GM18861 (cell line): Measurements from ENCODE around the gene NQO2.
A peak's percentile ranks its signal among the peaks of the same experiment; 100 is the strongest.

Experiments
- ATAC-seq: cut with Tn5 transposase; IDR thresholded peaks from one replicate; pipeline ENCODE4 v1.9.1; 2021; ENCODE audit not compliant: unreplicated experiment

Gene NQO2, protein sequence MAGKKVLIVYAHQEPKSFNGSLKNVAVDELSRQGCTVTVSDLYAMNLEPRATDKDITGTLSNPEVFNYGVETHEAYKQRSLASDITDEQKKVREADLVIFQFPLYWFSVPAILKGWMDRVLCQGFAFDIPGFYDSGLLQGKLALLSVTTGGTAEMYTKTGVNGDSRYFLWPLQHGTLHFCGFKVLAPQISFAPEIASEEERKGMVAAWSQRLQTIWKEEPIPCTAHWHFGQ

GRCh38 chr6:2999618-3000557 lies at the start of gene NQO2:
Gene NQO2 (plus strand): TSS chr6:2999894. CDS start chr6:3006553, 6,659 bp downstream.
- ATAC-seq = peak; percentile 53

DNA sequence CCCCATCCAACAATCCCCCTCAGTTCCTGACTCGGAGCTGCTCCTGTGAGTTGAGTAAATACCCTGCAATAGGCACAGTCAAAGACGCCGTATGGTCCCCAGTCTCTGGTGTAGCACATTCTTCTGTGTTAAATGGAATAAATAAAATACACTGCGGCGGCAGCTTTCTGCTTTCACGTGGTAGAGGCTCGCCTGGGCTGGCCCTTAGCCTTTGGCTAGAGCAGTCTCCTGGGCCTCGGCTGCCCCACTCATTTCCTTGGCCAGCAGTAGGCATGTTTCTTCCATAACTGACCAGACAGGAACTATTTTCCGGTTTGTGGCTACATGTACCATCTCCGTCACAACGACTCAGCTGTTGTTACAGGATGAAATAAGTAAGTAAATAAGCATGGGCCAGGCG lies 49.0 kb upstream of the NQO2 start:
- ATAC-seq = no peak

GRCh38 chr6:2951728-2952127 lies 48.0 kb upstream of the NQO2 start:
- no peak for ATAC-seq

- ATAC-seq = peak; percentile 84
Measured at GRCh38 chr6:2952557-2953095, 47.1 kb upstream of the NQO2 start.

DNA sequence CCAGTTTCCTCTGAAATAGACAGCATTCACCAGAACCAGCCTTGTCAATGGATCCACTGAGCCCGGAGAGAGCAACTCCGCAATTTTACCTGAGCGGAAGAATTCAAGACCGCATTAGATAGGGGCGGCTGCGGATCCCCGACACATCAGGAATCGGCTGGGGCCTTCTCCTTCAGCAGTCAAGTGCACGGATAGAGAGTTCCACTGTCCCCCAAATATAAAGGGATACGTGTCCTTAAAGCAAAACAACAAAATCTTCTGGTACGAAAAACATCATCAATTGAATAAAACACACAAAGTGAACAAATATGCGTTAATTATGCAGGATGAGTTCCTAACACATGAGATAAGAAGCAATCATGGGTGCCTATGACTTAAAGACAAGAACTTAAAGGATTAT lies 46.6 kb upstream of the NQO2 start:
- ATAC-seq = no peak

DNA sequence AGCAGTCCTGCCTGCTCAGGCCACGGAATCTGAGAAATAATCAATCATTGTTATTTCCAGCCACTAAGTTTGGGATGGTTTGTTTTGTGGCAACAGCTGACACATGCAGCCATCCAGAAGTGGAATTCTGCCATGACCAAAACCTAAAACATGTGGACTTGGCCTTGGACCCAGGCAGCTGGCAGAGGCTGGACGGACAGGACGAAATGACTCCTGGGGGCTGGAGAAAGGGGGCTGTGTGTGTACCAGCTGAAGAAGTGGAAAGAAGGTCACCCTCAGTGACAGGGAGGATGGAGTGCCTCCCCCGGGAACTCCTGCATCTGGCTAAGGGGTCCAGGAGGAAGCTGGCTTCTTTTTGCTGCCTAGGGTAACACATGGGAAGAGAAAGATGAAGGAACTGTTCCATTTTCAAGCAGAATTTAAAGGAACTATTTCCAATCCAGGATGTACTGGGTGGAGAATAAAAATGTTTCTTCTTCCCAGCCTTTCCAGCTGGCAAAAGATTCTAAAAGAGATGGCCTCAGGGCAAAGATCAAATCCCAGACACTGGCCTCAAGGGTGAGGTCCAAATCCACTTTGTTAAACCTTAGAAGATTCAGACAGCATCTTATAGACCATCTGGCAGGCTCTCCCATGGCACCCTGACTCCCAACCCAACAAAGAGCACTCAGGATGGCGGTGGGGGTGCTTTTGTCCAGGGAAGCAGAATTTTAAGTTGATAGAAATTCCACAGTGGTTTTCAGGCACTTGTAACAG lies 42.6 kb upstream of the NQO2 start:
- no peak for ATAC-seq

- no peak for ATAC-seq
Measured at GRCh38 chr6:2957696-2958330, 41.9 kb upstream of the NQO2 start.

GRCh38 chr6:2958331-2958711 lies 41.4 kb upstream of the NQO2 start:
- ATAC-seq = no peak

- no peak for ATAC-seq
Measured at GRCh38 chr6:2958776-2959175, 40.9 kb upstream of the NQO2 start.

- ATAC-seq = no peak
Measured at GRCh38 chr6:2959909-2960719, 39.6 kb upstream of the NQO2 start.

- ATAC-seq = no peak
Measured at GRCh38 chr6:2960935-2961334, 38.8 kb upstream of the NQO2 start.

- no peak for ATAC-seq
Measured at GRCh38 chr6:2961506-2961905, 38.2 kb upstream of the NQO2 start.

- ATAC-seq = no peak
Measured at GRCh38 chr6:2962004-2962403, 37.7 kb upstream of the NQO2 start.

- ATAC-seq = no peak
Measured at GRCh38 chr6:2962636-2963035, 37.1 kb upstream of the NQO2 start.

DNA sequence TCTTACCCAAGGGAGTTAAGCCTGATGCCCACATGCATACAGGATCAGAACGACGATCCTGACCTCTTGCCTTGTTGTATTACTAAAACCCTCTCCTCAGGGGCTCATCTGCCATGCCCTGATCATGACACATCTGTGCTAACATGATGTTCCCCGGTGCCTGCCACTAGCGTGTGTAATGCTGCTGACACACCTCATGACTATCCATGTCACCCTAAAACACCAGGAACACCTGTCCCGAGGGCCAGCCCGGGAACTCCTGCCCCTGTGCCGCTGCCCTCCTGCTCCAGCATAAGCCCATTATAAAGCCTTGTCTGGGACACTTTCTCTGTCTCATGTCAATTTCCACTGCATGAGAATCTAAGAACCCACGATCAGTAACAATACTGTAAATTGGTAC lies 35.9 kb upstream of the NQO2 start:
- ATAC-seq = no peak

GRCh38 chr6:2964793-2965505 lies 34.7 kb upstream of the NQO2 start:
- ATAC-seq = no peak

GRCh38 chr6:2966347-2966746 lies 33.3 kb upstream of the NQO2 start:
- no peak for ATAC-seq

DNA sequence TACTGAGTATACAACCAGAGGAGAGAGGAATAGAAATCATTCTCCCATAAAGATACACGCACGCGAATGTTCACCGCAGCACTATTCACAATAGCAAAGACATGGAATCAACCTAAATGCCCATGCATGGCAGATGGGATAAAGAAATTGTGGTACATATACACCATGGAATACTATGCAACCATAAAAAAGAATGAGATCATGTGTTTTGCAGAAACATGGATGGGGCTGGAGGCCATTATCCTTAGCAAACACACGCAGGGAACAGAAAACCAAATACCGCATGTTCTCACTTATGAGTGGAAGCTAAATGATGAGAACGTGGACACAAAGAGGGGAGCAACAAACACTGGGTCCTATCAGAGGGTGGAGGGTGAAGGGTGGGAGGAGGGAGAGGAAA lies 31.8 kb upstream of the NQO2 start:
- no peak for ATAC-seq

GRCh38 chr6:2968600-2969135 lies 31.0 kb upstream of the NQO2 start:
- ATAC-seq = no peak
